ENCODE results near the gene GRIN1.

GRIN1 gene

GRCh38 chr9:137164370-137165249 is 25.7 kb downstream of the GRIN1 start:
- DNase-seq (ENCODE audit: low spot score), result no peak

GRCh38 chr9:137165250-137165836 is 26.4 kb downstream of the GRIN1 start:
- DNase-seq (ENCODE audit: low spot score), result no peak

- no peak for DNase-seq (ENCODE audit: low spot score)
Observed at GRCh38 chr9:137166380-137167229, 27.7 kb downstream of the GRIN1 start.

- DNase-seq (ENCODE audit: low spot score), result no peak
Observed at GRCh38 chr9:137167277-137167746, 28.4 kb downstream of the GRIN1 start.

GRCh38 chr9:137167747-137168572 is 29.0 kb downstream of the GRIN1 start:
- no peak for DNase-seq (ENCODE audit: low spot score)

- DNase-seq (ENCODE audit: low spot score), result no peak
Observed at GRCh38 chr9:137168573-137168903, 29.6 kb downstream of the GRIN1 start.

- peak; percentile 60 for DNase-seq (ENCODE audit: low spot score)
Observed at GRCh38 chr9:137168904-137169856, 30.2 kb downstream of the GRIN1 start.

- no peak for DNase-seq (ENCODE audit: low spot score)
Observed at GRCh38 chr9:137169896-137170358, 31.0 kb downstream of the GRIN1 start, which contains the start of gene LRRC26. Gene LRRC26 (minus strand): TSS chr9:137170051. CDS start chr9:137169943, 108 bp downstream.

- no peak for DNase-seq (ENCODE audit: low spot score)
Observed at GRCh38 chr9:137170486-137171148, 31.7 kb downstream of the GRIN1 start.

GRCh38 chr9:137171149-137171900 is 32.4 kb downstream of the GRIN1 start:
- DNase-seq (ENCODE audit: low spot score), result no peak

- no peak for DNase-seq (ENCODE audit: low spot score)
Observed at GRCh38 chr9:137172901-137173795, 34.2 kb downstream of the GRIN1 start.

- DNase-seq (ENCODE audit: low spot score), result no peak
Observed at GRCh38 chr9:137173796-137174664, 35.1 kb downstream of the GRIN1 start.

- DNase-seq (ENCODE audit: low spot score), result no peak
Observed at GRCh38 chr9:137174722-137175293, 35.9 kb downstream of the GRIN1 start.

- DNase-seq (ENCODE audit: low spot score), result no peak
Observed at GRCh38 chr9:137175345-137175961, 36.5 kb downstream of the GRIN1 start.

GRCh38 chr9:137176302-137177182 is 37.6 kb downstream of the GRIN1 start:
- no peak for DNase-seq (ENCODE audit: low spot score)
